ENCODE measurements around the gene ANKRD52. TPM values are rescaled to one million over a fixed set of nuclear protein-coding genes. Genes with fewer than 3 reads are reported as not detected.
"Not testable (repeated sequence)": the region's sequence is repeated elsewhere in the genome, so short reads cannot be mapped to it uniquely, and the experiment has no call there.

The ANKRD52 gene
- total RNA-seq, 2 donors from 2014 or later = 18.5 to 29.0 TPM

- Histone ChIP-seq H3K4me1 (replicated peaks) (peaks cover 18% of the 10 kb centered on the region), H3K36me3 (no peaks in the 10 kb centered on the region), H3K9me3 (no peaks in the 10 kb centered on the region), H3K4me3 (no peak overlapping the region), H3K27me3 (replicated peaks; ENCODE audit: insufficient read depth) (no peaks in the 10 kb centered on the region), H3K27ac (no peak overlapping the region)
- DNase-seq (ENCODE audit: low spot score) = no peak
- intact Hi-C loops (cut with DNase I) = no loop called here
- WGBS = 57% methylated on average over 5 of the region's 5 CpGs
- TF ChIP-seq POLR2AphosphoS5 (IDR thresholded peaks at IDR 0.05) (no peak), CTCF (IDR thresholded peaks at IDR 0.05) (no peak), POLR2A (IDR thresholded peaks at IDR 0.05) (no peak)
These were observed 38.1 kb upstream of the ANKRD52 start for GRCh38 chr12:56296295-56296694.

GRCh38 chr12:56293795-56294194 lies 35.6 kb upstream of the ANKRD52 start:
- intact Hi-C loops (cut with DNase I) = no loop called here
- 68% methylated on average over 5 of the region's 5 CpGs for WGBS
- no peaks in the 10 kb centered on the region for H3K36me3 ChIP-seq

GRCh38 chr12:56288705-56289387 lies 30.7 kb upstream of the ANKRD52 start:
- 90% methylated on average over 3 of the region's 3 CpGs for WGBS
- Histone ChIP-seq H3K4me3 (no peak overlapping the region), H3K4me1 (replicated peaks) (peaks cover 3% of the 10 kb centered on the region), H3K27me3 (replicated peaks; ENCODE audit: insufficient read depth) (no peaks in the 10 kb centered on the region), H3K27ac (no peak overlapping the region), H3K9me3 (no peaks in the 10 kb centered on the region), H3K36me3 (no peaks in the 10 kb centered on the region)
- intact Hi-C loops (cut with DNase I) = no loop called here
- TF ChIP-seq POLR2A (IDR thresholded peaks at IDR 0.05) (no peak), CTCF (IDR thresholded peaks at IDR 0.05) (no peak), POLR2AphosphoS5 (IDR thresholded peaks at IDR 0.05) (no peak)
- DNase-seq (ENCODE audit: low spot score) = no peak

More at GRCh38 chr12:56293795-56294194, 35.6 kb upstream of the ANKRD52 start:
- DNase-seq (ENCODE audit: low spot score) = peak; percentile 28
- Histone ChIP-seq H3K4me1 (replicated peaks) (peaks cover 11% of the 10 kb centered on the region), H3K9me3 (no peaks in the 10 kb centered on the region), H3K27ac (peak overlapping the region in 1 of 2 donors; percentile 45), H3K4me3 (no peak overlapping the region), H3K27me3 (replicated peaks; ENCODE audit: insufficient read depth) (no peaks in the 10 kb centered on the region)
- peak; percentile 62 for TF ChIP-seq POLR2AphosphoS5 (IDR thresholded peaks at IDR 0.05)
- no peak for TF ChIP-seq POLR2A (IDR thresholded peaks at IDR 0.05)

GRCh38 chr12:56286044-56286830 lies 28.1 kb upstream of the ANKRD52 start:
- H3K4me1 ChIP-seq (replicated peaks) = no peaks in the 10 kb centered on the region
- no peak overlapping the region for H3K27ac ChIP-seq
- no peaks in the 10 kb centered on the region for H3K36me3 ChIP-seq
- no peaks in the 10 kb centered on the region for H3K9me3 ChIP-seq
- DNase-seq (ENCODE audit: low spot score) = no peak
- TF ChIP-seq POLR2A (IDR thresholded peaks at IDR 0.05) (no peak), POLR2AphosphoS5 (IDR thresholded peaks at IDR 0.05) (no peak), CTCF (IDR thresholded peaks at IDR 0.05) (no peak)
- intact Hi-C loops (cut with DNase I) = no loop called here
- no peak overlapping the region for H3K4me3 ChIP-seq
- WGBS = 48% methylated on average over 4 of the region's 4 CpGs
- H3K27me3 ChIP-seq (replicated peaks; ENCODE audit: insufficient read depth) = no peaks in the 10 kb centered on the region

- H3K4me3 ChIP-seq; DNase-seq (ENCODE audit: low spot score); H3K4me1 ChIP-seq (replicated peaks); H3K36me3 ChIP-seq; H3K27me3 ChIP-seq (replicated peaks; ENCODE audit: insufficient read depth); H3K9me3 ChIP-seq; H3K27ac ChIP-seq; intact Hi-C loops (cut with DNase I): not testable (repeated sequence)
- 89% methylated on average over 5 of the region's 5 CpGs for WGBS
These were observed 26.1 kb upstream of the ANKRD52 start for GRCh38 chr12:56284263-56284662.
